K562 (cell line): Measurements from ENCODE around the gene UNC5B. TPM values are rescaled to one million over a fixed set of nuclear protein-coding genes. Genes with fewer than 3 reads are reported as not detected.

Experiments
- E2F4 ChIP-seq: sonication (generic); formaldehyde crosslinking; IDR thresholded peaks from 2 replicates; pipeline ENCODE4 v1.8.0; 2022; ENCODE audit warnings: mild to moderate bottlenecking, low read depth, missing genetic modification reagents
- GTF3C2 ChIP-seq: IDR thresholded peaks from 3 replicates; pipeline ENCODE4 v1.6.1; 2011; ENCODE audit warnings: borderline replicate concordance, mild to moderate bottlenecking, moderate library complexity; ENCODE audit not compliant: insufficient read length; ENCODE audit errors: extremely low read depth
- KHSRP ChIP-seq: fragments of 450-650 bp; IDR thresholded peaks from 2 replicates; pipeline ENCODE4 v1.6.1; 2017
- MXD1 ChIP-seq: fragments of 250-450 bp; sonication (Bioruptor Pico); IDR thresholded peaks from 2 replicates; pipeline ENCODE4 v1.8.0; 2021; ENCODE audit warnings: borderline replicate concordance, mild to moderate bottlenecking, moderate library complexity; ENCODE audit not compliant: poor library complexity, severe bottlenecking
- MYC ChIP-seq, 2 experiments: fragments of 250-450 bp in 1 of 2; sonication (Bioruptor Pico) in 1 of 2; IDR thresholded peaks; 2 replicates each; pipeline versions ENCODE4 v1.5.1 to v1.6.1; 2012 to 2021; ENCODE audit warnings: low read depth in 2 of 2, borderline replicate concordance in 1 of 2, improper control_type of control experiment in 1 of 2, low read length in 1 of 2, mild to moderate bottlenecking in 1 of 2, moderate library complexity in 1 of 2
- POLR2H ChIP-seq: IDR thresholded peaks from 2 replicates; pipeline ENCODE4 v1.6.1; 2016; ENCODE audit warnings: missing genetic modification characterization, low read depth, mild to moderate bottlenecking, control low read depth, missing compliant biosample characterization, moderate library complexity
- SOX6 ChIP-seq: fragments of 450-650 bp; IDR thresholded peaks from 2 replicates; pipeline ENCODE4 v1.6.1; 2014; ENCODE audit warnings: mild to moderate bottlenecking
- TCFL5 ChIP-seq: fragments of 250-450 bp; sonication (Bioruptor Pico); conservative IDR thresholded peaks from 2 replicates; pipeline ENCODE4 v1.6.1; 2021; ENCODE audit warnings: mild to moderate bottlenecking, moderate library complexity, matching md5 sums
- THRAP3 ChIP-seq: fragments of 450-650 bp; IDR thresholded peaks from 2 replicates; pipeline ENCODE4 v1.6.1; 2016; ENCODE audit warnings: mild to moderate bottlenecking, inconsistent platforms, borderline replicate concordance
- ZNF212 ChIP-seq: fragments of 450-650 bp; formaldehyde crosslinking; IDR thresholded peaks from 2 replicates; pipeline ENCODE4 v1.4.0; 2020; ENCODE audit warnings: mild to moderate bottlenecking
- ZNF311 ChIP-seq: fragments of 250-450 bp; sonication (Bioruptor Pico); IDR thresholded peaks from 2 replicates; pipeline ENCODE4 v1.4.0; 2020; ENCODE audit warnings: mild to moderate bottlenecking, moderate library complexity
- ZNF318 ChIP-seq, 2 experiments: fragments of 450-650 bp; IDR thresholded peaks; 2 replicates each; pipeline ENCODE4 v1.6.1; 2016; ENCODE audit warnings: mild to moderate bottlenecking in 2 of 2, borderline replicate concordance in 1 of 2, low read depth in 1 of 2, moderate library complexity in 1 of 2
- ZNF436 ChIP-seq: fragments of 250-450, 450-650 bp; sonication (Bioruptor Pico); formaldehyde crosslinking; IDR thresholded peaks from 2 replicates; pipeline ENCODE4 v1.7.0; 2020; ENCODE audit warnings: mild to moderate bottlenecking
- polyA plus RNA-seq, 8 experiments: library from polyadenylated mRNA; depleted of rRNA in 4 of 8; stranded (reverse) in 5 of 8; unstranded in 3 of 8; fragments of >200 nt; fragmentation: Nextera tagmentation in 2 of 8; fragmentation: Illumina TruSeq in 1 of 8; extraction: Ambion mirVana in 2 of 8; extraction: Trizol in 1 of 8; gene quantifications; 2 replicates each; pipeline versions ENCODE4 v1.2.1 to v1.2.3, GENCODE V29; 2011 to 2014; ENCODE audit warnings: inconsistent platforms in 1 of 8, missing spikeins in 1 of 8
- total RNA-seq, 7 experiments: library from RNA; depleted of rRNA in 6 of 7; stranded (reverse); fragments of >200 nt in 6 of 7; fragmentation: Illumina TruSeq in 2 of 7; extraction: Trizol in 2 of 7; gene quantifications; 2 replicates each; pipeline versions ENCODE4 v1.2.1 to v1.2.3, GENCODE V29; 2011 to 2021; ENCODE audit warnings: low replicate concordance in 1 of 7

The UNC5B gene
- total and polyA plus RNA-seq, 9 of the 15 experiments (the other 6 are each of a cell fraction or from before 2014, with no cell fraction given) = 0.10 to 8.4 (median 2.1) TPM

- no peak for TF ChIP-seq MXD1 (CRISPR knock-in tag)
- no peak for TF ChIP-seq ZNF436
- peak; percentile 41; the same call in 1 of the 2 replicates for TF ChIP-seq MYC (IDR thresholded peaks at IDR 0.05; ENCODE audit: low read depth, low read length)
- no peak for TF ChIP-seq MYC (CRISPR knock-in tag; IDR thresholded peaks at IDR 0.05; ENCODE audit: borderline replicate concordance, low read depth)
- TF ChIP-seq GTF3C2 = no peak
- no peak for TF ChIP-seq THRAP3
- no peak for TF ChIP-seq POLR2H
- no peak for TF ChIP-seq KHSRP
- TF ChIP-seq SOX6 = 0 out of 2 replicates have a peak, but pooled peaks have one; percentile 27
- no peak for TF ChIP-seq ZNF318 (IDR thresholded peaks at IDR 0.05; ENCODE audit: borderline replicate concordance in 1 of 2, low read depth in 1 of 2)
- no peak for TF ChIP-seq TCFL5
- TF ChIP-seq ZNF212 (CRISPR knock-in tag) = no peak
- TF ChIP-seq E2F4 (CRISPR knock-in tag) = no peak
- no peak for TF ChIP-seq ZNF311 (CRISPR knock-in tag)
These were observed 126.5 kb downstream of the UNC5B start (continued) for GRCh38 chr10:71338728-71339495.
